Endometrium (tissue), 2 donors: ENCODE data around the gene C22orf42.
"Not testable (repeated sequence)": the region's sequence is repeated elsewhere in the genome, so short reads cannot be mapped to it uniquely, and the experiment has no call there.

ENCODE experiments used
- FAIRE-seq: peaks from 2 replicates; lab custom pipeline; 2012; peaks lifted over from hg19 to GRCh38; lab: Jason Lieb, UNC
- donor health status: control.
- donor health status: control.

Gene C22orf42

GRCh38 chr22:32185821-32186220 lies 26.7 kb upstream of the C22orf42 start:
- FAIRE-seq = no peak

GRCh38 chr22:32183625-32184024 lies 24.5 kb upstream of the C22orf42 start:
- FAIRE-seq = no peak

GRCh38 chr22:32181043-32181442 lies 21.9 kb upstream of the C22orf42 start:
- no peak for FAIRE-seq

- no peak for FAIRE-seq
Measured at GRCh38 chr22:32177221-32177765, 18.2 kb upstream of the C22orf42 start.

GRCh38 chr22:32175683-32176644 lies 16.9 kb upstream of the C22orf42 start:
- FAIRE-seq = no peak

- FAIRE-seq = no peak
Measured at GRCh38 chr22:32175115-32175514, 16.0 kb upstream of the C22orf42 start.

GRCh38 chr22:32165681-32166080 lies 6.6 kb upstream of the C22orf42 start:
- no peak for FAIRE-seq

GRCh38 chr22:32164075-32164860 lies 5.2 kb upstream of the C22orf42 start:
- FAIRE-seq = no peak

- not testable (repeated sequence) for FAIRE-seq
Measured at GRCh38 chr22:32160411-32160810, 1.3 kb upstream of the C22orf42 start.

- FAIRE-seq = not testable (repeated sequence)
Measured at GRCh38 chr22:32157632-32158031, 1.5 kb downstream of the C22orf42 start.

- not testable (repeated sequence) for FAIRE-seq
Measured at GRCh38 chr22:32154727-32155126, 4.4 kb downstream of the C22orf42 start.

GRCh38 chr22:32151641-32152040 lies 7.5 kb downstream of the C22orf42 start:
- FAIRE-seq = not testable (repeated sequence)

GRCh38 chr22:32150647-32151046 lies 8.5 kb downstream of the C22orf42 start:
- FAIRE-seq = not testable (repeated sequence)

GRCh38 chr22:32148372-32148771 lies 10.7 kb downstream of the C22orf42 start:
- not testable (repeated sequence) for FAIRE-seq

GRCh38 chr22:32147128-32147527 lies 12.0 kb downstream of the C22orf42 start:
- FAIRE-seq = not testable (repeated sequence)

- no peak for FAIRE-seq
Measured at GRCh38 chr22:32144496-32145274, 14.4 kb downstream of the C22orf42 start.

- FAIRE-seq = no peak
Measured at GRCh38 chr22:32142600-32142999, 16.5 kb downstream of the C22orf42 start.

GRCh38 chr22:32140688-32141087 lies 18.4 kb downstream of the C22orf42 start:
- not testable (repeated sequence) for FAIRE-seq

GRCh38 chr22:32138576-32138975 lies 20.5 kb downstream of the C22orf42 start:
- FAIRE-seq = not testable (repeated sequence)

- FAIRE-seq = not testable (repeated sequence)
Measured at GRCh38 chr22:32137731-32138324, 21.3 kb downstream of the C22orf42 start.

- not testable (repeated sequence) for FAIRE-seq
Measured at GRCh38 chr22:32136881-32137280, 22.2 kb downstream of the C22orf42 start.
